Gastroesophageal sphincter (tissue), 3 donors: ENCODE data around the gene TCAIM.

Experiments
- CTCF ChIP-seq, 4 experiments: fragments of 200-600 bp in 2 of 4; fragments of 450-650 bp in 2 of 4; sonication (generic) in 1 of 4; IDR thresholded peaks; one replicate each; pipeline ENCODE4 v1.5.1; 2017 to 2019; ENCODE audit warnings: antibody characterized with exemption in 4 of 4, mild to moderate bottlenecking in 2 of 4, moderate library complexity in 2 of 4
- POLR2A ChIP-seq, 2 donors: fragments of 450-650 bp; IDR thresholded peaks; one replicate each; pipeline ENCODE4 v1.6.1; 2017; ENCODE audit warnings: antibody characterized with exemption in 2 of 2, mild to moderate bottlenecking in 2 of 2, moderate library complexity in 1 of 2

GRCh38 chr3:44318891-44319311 lies 19.7 kb upstream of the TCAIM start:
- TF ChIP-seq CTCF (IDR thresholded peaks at IDR 0.05) (no peak), POLR2A (IDR thresholded peaks at IDR 0.05) (no peak)
